Measurements from ENCODE around the gene RCAN2.
"Not testable (repeated sequence)": the region's sequence is repeated elsewhere in the genome, so short reads cannot be mapped to it uniquely, and the experiment has no call there.

The RCAN2 gene

DNA sequence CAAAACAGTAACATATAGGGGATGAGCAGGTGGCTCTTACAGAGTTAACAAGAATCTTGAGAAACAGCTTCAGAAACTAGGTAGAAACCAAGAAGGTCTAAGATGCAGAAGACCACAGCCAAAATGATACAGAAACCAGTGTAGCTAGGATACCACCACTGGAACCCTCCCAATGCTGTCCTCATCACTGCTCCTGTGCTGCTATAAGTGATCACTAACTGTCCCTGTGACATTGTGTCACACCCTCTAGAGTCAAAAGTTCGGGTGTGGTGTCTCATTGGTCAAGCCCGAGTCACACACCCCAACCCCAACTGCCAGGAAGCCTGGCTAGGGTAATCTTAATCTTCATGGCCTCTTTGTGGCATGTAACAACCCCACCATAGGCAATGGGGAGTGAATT lies 153.1 kb downstream of the RCAN2 start:
- DNase-seq (ENCODE audit: low read depth in 2 of 2) = no peak

DNA sequence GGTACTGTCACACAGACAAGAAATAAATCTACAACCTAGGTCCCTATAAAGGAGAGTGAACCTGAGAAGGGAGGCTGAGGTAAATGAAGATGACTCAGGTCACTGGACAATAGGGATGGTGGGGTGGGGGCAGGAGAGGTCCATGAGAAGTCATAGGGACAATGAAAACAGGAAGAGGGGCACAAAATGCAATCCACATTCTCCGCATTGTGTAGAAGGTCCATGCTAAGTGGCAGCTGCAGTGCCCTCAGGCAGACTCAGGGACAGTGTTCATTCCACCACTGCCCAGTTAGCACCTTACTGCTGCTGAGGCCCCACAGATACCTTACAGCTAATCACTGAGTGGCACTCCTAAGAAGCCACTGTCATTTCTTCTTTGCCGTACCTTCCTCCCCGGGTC lies 156.8 kb downstream of the RCAN2 start:
- DNase-seq (ENCODE audit: low read depth in 2 of 2) = no peak

DNA sequence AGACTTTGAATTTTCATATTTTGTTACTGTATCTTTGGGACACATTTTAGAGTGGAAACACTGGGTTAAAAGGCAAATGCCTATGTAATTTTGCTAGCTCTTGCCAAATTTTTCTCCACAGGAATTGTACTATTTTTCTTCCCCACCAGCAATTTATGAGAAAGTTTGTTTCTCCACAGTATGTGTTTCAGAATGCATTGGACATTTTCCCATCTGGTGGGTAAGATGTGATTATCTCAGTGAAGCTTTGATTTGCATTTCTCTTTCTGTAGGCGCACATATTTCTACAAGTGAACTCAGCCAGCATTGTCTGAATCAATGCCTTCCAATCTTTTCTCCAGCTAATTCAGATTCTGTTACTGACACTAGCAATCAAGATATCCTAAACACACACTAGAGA lies 157.8 kb downstream of the RCAN2 start:
- no peak for DNase-seq (ENCODE audit: low read depth in 2 of 2)

DNA sequence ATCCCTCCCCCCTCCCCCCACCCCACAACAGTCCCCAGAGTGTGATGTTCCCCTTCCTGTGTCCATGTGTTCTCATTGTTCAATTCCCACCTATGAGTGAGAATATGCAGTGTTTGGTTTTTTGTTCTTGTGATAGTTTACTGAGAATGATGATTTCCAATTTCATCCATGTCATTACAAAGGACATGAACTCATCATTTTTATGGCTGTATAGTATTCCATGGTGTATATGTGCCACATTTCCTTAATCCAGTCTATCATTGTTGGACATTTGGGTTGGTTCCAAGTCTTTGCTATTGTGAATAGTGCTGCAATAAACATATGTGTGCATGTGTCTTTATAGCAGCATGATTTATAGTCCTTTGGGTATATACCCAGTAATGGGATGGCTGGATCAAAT lies 158.8 kb downstream of the RCAN2 start:
- not testable (repeated sequence) for DNase-seq (ENCODE audit: low read depth in 2 of 2)

DNA sequence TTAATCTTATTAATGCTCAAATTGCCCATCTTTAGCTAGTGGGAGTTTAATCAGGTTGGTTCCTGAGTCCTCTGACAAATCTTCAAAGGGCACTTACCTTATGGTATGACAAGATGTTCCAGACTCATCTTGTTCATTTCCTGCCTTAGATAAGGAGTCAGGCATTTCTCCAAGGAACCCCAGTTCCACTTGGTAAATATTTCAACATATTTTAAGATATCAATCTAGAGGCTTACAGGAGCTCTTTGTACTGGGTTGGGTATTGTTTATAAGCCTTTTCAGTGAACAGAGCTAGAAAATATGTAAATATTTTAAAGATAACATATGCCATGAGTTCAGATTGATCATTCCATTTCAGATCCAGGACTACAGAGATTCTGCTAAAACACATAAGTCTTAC lies 159.8 kb downstream of the RCAN2 start:
- DNase-seq (ENCODE audit: low read depth in 2 of 2) = no peak

DNA sequence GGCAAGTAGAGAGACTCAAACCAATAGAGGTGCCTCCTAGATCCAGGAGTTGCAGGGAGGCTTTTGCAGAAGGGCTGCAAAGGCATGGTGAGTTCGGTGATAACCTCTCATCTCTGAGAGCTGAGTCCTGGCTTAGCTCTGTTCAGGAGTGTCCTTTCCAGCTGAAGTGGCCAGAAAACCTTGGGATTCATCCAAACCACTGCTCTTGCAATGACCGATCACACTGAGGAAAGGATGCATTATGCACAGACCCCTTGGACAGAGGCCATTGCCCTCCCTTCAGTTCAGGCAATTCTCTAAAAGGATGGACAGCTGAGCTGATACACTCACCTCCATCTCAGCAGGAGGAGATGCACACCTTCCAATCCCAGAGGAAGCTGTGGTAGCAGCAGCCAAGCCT lies 161.7 kb downstream of the RCAN2 start:
- DNase-seq (ENCODE audit: low read depth in 2 of 2) = no peak

DNA sequence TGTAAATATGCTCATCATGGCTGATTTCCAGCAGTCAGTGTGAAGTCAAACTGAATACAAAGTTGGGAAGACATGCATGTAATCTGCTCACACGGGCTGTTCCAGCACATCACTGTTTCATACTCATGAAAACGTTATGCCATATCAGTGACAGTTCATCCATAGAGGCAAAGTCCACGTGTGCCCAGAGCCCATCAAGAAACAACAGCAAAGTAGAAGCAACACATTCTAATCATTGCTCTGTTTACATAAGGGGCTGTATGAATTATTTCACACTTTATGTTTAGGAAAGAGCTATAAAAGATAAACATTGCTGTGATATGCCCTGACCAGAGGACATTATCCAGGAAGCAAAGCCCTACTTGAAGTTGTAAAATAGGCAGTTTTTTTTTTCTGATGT lies 163.5 kb downstream of the RCAN2 start:
- no peak for DNase-seq (ENCODE audit: low read depth in 2 of 2)

DNA sequence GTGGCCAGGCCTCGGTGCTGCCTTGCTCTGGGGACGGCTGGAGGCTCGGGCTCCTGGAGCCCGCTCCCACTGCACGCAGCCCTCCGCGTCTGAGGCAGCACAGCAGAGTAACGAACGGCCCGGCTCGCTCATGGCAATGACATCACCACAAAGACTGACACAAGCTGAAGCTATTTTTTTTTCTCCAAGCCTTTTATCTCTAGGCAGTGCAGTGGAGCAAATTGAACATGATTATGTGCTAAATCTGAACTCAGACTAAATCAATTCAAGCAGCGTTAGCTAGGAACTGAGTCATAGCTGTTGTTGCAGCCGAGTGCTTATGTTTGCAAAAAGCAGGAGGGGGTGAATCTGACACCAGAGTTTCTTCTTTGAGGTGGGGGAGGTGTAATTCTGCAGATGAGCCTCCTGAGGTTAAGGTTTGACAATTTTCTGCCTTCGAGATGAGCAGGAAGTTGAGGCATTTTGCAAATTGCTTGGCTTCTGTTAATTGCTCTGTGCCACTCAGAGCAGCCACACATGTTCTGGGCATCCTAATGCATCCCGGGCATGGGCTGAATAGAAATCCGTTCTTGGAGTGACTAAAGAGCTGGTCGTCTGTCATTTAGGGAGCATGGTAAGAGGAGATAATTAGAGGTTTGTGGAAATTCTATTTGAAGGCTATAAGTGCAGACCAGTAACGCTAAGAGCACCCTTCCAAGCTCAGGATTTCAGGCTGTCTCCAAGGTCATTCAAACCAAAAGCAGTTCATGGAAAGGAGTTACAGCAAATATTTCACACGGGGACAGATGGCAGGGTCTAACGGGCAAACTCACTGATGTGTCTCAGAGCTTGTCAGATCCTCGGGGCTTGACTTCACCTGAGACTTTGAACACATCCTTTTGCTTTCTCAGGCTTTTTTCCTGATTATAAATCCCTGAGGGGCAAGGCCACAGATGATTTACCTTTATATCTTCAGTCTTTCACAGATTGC lies 165.4 kb downstream of the RCAN2 start:
- no peak for DNase-seq (ENCODE audit: low read depth in 2 of 2)

DNA sequence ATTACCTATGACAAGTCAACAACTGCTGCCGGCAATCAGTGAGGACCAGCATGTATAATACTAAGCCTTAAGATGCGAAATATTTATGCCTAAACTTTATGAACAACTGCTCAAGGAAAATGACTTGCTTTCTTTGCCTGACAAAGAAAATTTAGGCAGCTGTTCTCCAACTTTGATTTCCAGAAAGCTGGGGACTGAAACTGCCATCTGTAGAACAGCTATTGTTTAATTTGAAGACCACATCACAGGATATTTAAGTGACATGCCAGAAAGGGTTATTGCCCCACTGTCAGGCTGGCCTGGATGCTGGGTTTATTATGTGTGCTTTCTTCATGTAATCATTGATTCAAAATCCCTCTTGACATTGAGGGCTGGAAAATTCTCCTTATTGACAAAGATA lies 166.5 kb downstream of the RCAN2 start:
- DNase-seq (ENCODE audit: low read depth in 2 of 2) = no peak

DNA sequence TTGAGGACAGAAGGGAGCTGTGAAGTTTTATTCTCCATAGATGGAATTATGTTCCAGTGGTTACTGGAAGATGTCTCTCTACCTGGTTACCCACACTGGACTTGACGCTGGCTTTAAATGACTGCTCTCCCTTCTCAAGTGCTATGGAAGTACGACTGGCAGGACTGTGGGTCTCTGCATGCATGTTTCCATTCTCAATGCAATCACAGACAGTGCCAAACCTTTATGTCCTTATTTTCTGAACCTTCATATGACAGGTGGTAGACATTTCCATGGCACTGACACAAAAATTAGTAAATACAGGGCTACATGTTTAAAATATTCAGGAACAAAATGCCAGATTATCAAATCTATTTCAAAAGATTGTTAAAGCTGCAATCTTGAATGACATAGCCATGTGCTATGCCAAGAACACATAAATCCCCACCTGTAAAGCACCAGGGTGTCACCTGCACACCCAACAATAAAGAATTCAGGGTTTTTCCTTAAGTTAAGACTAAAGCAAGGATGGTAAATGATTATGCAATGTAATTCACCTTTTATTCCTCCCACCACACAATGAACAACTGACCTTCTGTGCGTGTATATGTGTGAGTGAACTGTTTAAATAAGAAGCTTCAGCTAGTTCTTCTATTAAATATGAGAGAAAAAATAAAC lies 167.2 kb downstream of the RCAN2 start:
- DNase-seq (ENCODE audit: low read depth in 2 of 2) = no peak

DNA sequence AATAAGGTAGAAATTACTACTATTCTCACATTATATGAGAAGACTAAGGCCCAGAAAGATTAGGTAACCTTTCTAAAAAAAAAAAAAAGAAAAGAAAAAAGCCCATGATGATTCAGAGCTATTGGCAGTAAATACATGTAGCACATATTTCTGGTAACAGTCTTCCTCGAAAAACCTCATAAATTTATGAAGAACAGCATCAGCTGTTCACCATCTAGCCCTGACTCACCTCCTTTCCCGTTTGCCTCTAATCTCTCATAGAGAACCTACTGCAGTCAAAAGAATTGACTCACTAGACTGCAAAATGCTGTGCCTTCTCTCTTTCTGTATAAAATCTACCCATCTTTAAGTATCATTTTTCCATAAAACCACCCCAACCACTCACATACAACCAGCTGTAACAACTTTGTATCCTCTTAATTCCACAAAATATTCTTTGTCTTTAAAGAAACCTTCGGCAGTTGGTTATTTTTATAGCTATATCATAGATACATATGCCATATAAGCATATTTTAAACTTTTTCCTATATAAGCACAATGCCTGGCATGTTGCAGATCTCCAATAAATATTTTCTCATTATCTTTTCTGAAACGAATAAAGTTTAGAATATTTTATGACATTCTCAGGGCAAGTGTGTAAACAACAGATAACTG lies 167.8 kb downstream of the RCAN2 start:
- DNase-seq (ENCODE audit: low read depth in 2 of 2) = no peak

DNA sequence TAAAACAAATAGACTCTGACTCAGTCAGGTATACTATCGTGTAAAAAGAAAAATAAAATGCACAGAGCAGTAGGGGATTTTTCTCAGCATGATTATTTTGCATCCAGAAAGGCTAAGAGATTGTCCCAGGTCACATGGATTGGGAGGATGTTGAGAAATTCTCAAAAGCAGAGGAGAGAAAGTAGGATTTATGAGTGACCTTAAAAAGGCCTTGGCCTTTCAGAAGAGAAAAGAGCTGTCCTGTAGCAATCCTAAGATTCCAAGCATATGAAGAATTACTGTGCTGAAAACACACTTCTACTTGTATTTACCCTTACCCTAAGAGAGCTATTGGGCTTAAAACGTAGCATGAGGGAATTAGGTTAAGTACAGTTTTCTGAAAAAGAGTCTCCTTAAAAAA lies 170.7 kb downstream of the RCAN2 start:
- DNase-seq (ENCODE audit: low read depth in 2 of 2) = no peak

DNA sequence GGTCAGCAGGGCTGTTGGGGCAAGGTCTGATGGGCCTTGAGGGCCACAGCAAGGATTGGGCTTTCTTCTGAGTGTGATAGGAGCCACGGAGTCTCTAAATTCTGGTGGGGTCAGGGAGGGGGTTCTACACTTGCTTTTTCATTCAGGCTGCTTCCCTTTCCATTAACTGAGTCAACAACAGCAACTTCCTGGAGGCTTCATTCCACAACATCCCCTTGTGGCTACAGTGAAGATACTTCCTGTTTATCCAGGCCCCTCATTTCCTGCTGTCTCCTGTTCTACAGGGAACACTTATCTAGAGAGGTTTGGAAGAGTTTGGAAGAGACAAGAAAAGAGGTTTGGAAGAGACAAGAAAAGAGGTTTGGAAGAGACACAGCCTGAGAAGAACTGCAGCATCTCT lies 175.7 kb downstream of the RCAN2 start:
- no peak for DNase-seq (ENCODE audit: low read depth in 2 of 2)

DNA sequence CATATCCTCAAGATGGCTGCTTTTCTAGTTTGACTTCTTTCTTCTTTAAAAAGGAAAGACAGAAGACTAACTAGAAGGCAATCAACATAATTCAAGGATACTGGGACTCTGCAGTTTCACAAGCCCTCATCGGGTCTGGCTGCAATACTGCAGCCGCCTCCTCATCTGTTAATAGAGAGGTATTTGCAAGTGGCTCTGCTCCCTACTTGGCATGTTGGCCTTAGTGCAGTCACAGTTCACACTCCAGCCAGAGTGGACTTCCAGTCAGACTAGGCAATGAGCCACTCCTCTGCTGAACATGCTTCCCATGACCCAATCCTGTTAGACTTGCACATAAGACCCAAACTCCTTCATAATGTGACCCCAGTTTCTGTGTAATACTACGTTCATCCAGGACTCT lies 178.6 kb downstream of the RCAN2 start:
- no peak for DNase-seq (ENCODE audit: low read depth in 2 of 2)

DNA sequence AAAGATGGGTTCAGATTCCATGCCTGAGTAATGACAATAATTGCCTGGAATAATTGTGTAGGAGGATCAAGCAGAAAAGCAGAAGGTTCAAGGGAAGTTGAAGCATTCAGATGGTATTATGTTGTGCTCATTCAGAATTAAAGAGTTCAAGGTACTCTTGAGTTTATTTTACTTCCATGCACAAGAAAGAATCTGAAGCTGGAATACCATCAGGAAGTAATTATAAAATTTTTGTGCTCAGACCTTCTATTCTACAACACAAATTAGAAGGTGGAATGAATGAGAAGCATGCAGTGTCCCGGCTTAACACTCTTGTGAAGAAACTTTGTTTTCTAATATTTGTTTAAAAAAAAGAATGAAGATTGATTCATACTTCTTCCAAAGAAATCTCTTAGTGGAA lies 181.1 kb downstream of the RCAN2 start:
- no peak for DNase-seq (ENCODE audit: low read depth in 2 of 2)

DNA sequence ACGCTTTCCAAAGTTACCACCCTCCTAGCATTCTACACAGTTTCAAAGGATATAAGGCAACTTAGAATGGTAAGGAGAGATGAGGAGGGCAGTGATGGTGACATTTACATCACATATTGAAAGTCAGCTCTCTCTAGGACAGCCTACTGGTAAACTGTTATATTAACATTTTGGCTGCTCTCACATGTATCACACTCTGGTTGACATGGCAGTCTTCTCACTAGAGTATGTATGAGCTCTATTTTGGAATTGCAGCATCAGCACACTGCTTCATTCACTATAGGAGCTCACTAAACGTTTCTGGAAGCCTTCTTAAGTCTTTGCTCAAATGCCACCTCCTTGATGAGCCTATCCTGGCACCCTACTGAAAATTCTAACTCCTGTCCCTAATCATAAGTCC lies 184.8 kb downstream of the RCAN2 start:
- no peak for DNase-seq (ENCODE audit: low read depth in 2 of 2)

DNA sequence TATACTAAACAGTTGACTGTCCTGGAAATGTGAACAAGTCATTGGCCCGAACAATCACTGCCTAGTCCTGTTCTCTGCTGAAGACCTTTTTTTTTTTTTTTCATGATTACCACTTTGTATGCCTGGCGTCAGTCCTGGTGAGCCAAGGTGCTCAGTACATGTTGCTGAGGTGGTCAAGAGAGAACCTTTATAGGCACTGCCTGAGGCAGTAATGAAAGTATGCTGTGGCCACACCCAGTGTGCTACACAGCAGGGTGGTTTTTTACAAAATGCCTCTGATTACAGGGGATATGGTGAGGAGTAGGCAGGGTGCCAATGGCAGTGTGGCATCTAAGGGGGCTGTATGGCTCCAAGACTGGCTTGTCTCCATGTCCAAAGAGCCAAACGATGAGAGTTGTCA lies 185.4 kb downstream of the RCAN2 start:
- no peak for DNase-seq (ENCODE audit: low read depth in 2 of 2)

DNA sequence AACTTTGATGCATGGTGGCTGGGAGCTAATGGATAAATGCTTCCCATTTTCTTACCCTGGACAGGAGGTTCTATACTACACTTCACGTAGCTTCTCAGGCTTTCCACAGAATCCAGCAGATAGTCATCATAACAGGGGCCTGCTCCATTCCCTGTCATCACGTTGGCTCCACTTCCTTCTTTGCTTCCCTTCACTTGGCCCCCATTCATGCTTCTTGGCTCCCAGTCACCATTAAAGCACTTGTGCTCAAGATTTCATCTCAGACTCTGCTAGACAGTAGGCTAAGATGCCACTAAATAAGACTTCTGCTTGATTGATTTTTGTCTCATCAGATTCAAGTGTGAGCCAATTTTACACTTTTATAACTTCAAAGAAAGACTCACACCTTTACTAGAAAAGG lies 186.0 kb downstream of the RCAN2 start:
- DNase-seq (ENCODE audit: low read depth in 2 of 2) = no peak

DNA sequence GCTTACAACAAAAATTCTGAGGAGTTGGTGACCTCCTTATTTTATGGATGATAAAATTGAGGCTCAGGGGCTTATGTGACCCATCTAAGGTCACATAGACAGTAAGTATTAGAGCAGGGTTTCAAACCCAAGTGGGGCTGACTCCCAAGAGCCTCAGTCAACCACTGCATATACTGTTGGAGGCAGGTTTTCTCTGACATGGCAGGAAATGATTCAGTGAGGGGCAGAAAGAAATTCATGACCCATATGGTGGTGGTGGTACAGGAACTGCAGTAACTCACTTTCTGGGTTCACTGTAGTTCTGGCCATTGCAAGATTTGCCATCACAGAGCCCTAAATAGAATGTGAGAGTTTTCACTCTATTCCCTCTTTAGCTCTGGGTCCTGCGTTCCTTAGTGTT lies 188.4 kb downstream of the RCAN2 start:
- no peak for DNase-seq (ENCODE audit: low read depth in 2 of 2)

DNA sequence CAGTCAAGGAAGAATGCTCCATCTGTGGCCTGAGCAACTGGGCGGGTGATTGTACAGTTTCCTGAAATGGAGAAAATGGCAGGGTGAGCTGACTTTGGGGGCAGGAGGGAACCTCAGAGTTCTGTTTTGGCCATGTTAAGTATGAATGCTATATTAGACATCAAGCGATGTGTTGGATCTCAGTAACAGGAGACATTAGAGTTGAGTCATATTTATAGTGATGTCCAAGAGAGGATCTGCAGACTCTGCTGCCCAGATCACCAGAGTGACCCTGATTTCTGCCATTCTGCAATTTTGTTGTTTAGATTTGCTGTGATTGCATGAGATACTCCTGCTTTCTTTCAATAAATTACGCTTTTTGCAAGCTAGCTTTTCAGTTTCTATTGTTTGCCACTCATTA lies 189.1 kb downstream of the RCAN2 start:
- DNase-seq (ENCODE audit: low read depth in 2 of 2) = no peak

DNA sequence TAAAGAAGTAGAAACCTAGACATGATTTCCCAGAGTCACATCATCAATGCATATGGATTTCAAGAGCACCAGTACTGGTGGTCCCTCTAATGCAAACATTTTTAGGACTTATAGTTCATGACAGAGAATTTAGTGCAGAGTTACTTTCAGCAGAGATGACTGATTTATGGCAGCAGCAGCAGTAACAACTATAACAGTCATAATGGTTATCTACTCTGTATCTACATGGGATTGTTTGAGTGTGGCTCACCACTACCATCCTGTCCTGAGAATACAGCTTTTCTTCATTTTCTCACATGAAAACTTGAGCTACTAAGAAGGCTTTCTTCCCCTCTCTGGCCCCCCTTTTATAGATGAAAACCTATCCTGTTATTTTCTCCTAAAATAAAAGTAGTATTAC lies 192.0 kb downstream of the RCAN2 start:
- no peak for DNase-seq (ENCODE audit: low read depth in 2 of 2)

DNA sequence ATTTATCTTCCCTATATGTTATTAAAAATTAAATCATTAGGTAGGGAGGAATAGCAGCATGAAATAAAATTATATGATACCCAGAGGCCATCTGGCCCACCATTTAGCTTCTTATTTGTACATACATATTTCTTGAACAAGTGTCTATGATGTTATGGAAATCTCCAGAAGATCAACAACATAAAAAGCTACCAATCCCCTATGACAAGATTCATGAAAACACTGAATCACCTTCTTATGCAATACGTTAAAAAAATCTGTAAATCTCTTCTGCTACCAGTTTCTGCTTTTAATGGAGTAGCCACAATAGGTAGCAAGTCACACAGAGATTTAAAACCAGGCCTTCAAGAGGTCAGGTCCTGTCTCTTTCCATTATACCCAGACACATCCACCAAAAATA lies 194.7 kb downstream of the RCAN2 start:
- no peak for DNase-seq (ENCODE audit: low read depth in 2 of 2)

Measured in activated CD8-positive, alpha-beta memory T cell treated with anti-CD3 and anti-CD28 coated beads for 4 hours (primary cell).